ENCODE data around the gene MMD2. TPM values are rescaled to one million over a fixed set of nuclear protein-coding genes. Genes with fewer than 3 reads are reported as not detected.

MMD2 gene
- total RNA-seq, 1 donor from 2014 or later = not detected

DNA sequence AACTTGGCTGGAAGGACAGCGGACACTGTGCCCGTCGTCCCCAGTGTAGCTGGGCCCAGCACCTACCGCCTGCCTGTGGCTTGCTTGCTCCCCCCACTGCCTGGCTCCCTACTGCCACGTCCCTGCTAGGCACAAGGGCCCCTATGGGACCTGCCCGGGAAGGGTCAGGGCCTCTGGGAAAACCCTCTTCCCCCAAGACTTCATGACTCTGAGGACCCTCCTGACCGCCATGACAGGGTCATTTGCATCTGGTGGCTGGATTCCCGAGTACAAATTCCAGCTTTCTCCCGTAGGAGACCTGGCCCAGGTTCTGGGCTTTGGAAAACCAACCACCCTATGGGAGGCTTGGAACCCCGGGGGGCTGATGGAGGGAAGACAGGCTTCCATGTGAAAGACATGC is 1.4 kb upstream of the MMD2 start:
- TF ChIP-seq, protein P1, sequence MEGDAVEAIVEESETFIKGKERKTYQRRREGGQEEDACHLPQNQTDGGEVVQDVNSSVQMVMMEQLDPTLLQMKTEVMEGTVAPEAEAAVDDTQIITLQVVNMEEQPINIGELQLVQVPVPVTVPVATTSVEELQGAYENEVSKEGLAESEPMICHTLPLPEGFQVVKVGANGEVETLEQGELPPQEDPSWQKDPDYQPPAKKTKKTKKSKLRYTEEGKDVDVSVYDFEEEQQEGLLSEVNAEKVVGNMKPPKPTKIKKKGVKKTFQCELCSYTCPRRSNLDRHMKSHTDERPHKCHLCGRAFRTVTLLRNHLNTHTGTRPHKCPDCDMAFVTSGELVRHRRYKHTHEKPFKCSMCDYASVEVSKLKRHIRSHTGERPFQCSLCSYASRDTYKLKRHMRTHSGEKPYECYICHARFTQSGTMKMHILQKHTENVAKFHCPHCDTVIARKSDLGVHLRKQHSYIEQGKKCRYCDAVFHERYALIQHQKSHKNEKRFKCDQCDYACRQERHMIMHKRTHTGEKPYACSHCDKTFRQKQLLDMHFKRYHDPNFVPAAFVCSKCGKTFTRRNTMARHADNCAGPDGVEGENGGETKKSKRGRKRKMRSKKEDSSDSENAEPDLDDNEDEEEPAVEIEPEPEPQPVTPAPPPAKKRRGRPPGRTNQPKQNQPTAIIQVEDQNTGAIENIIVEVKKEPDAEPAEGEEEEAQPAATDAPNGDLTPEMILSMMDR (IDR thresholded peaks at IDR 0.05; ENCODE audit: unreplicated experiment) = no peak
- Mint-ChIP-seq H3K4me3 (ENCODE audit: low read depth) (peak overlapping the region; percentile 37), H3K36me3 (ENCODE audit: insufficient read depth) (no peaks in the 10 kb centered on the region), H3K4me1 (ENCODE audit: low read depth) (peaks cover 5% of the 10 kb centered on the region), H3K27ac (no peak overlapping the region), H3K9me3 (ENCODE audit: low read depth) (no peaks in the 10 kb centered on the region), H3K27me3 (peaks cover 49% of the 10 kb centered on the region)
- no peak for DNase-seq (ENCODE audit: low spot score, unreplicated experiment)

DNA sequence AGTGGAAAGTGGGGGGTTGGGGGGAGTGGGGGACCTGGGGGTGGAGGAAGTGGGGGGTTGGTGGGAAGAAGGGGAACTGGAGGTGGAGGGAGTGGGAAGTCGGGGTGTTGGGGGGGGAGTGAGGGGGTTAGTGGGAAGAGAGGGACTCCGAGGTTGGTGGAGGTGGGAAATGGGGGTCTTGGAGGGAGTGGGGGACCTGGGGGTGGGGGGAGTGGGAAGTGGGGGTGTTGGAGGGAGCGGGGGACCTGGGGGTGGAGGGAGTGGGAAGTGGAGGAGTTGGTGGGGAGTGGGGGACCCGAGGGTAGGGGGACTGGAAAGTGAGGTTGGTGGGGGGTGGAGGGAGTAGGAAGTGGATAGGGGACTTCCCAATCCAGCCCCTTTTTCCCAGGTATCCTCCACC is 906 bp upstream of the MMD2 start:
- DNase-seq (ENCODE audit: low spot score, unreplicated experiment) = no peak
- Mint-ChIP-seq H3K9me3 (ENCODE audit: low read depth) (peaks cover 2% of the 10 kb centered on the region), H3K36me3 (ENCODE audit: insufficient read depth) (no peaks in the 10 kb centered on the region), H3K27me3 (peaks cover 54% of the 10 kb centered on the region), H3K4me1 (ENCODE audit: low read depth) (peaks cover 5% of the 10 kb centered on the region), H3K27ac (no peak overlapping the region), H3K4me3 (ENCODE audit: low read depth) (no peak overlapping the region)
- TF ChIP-seq, protein P1 (IDR thresholded peaks at IDR 0.05; ENCODE audit: unreplicated experiment) = no peak

DNA sequence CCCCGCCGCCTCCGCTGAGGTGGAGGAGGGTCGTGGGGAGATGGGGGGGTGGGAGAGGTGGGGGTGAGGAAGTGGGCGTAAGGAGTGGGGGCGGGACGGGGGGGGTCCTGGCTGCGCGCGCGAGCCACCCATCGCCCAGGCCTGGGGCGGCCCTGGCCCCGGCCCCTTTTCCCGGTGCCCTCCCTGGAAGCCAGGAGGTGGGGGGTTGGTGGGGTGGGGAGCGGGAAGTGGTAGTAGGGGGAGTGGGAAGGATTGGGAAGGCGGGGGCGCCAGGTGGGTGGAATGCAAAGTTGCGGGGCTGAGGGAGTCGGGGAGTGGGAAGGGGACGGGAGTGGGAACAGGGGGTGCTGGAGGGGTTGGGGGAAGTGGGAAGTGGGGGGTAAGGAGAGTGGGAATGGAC is 319 bp upstream of the MMD2 start:
- Mint-ChIP-seq H3K4me3 (ENCODE audit: low read depth) (no peak overlapping the region), H3K27me3 (peaks cover 53% of the 10 kb centered on the region)
- DNase-seq (ENCODE audit: low spot score, unreplicated experiment) = no peak

DNA sequence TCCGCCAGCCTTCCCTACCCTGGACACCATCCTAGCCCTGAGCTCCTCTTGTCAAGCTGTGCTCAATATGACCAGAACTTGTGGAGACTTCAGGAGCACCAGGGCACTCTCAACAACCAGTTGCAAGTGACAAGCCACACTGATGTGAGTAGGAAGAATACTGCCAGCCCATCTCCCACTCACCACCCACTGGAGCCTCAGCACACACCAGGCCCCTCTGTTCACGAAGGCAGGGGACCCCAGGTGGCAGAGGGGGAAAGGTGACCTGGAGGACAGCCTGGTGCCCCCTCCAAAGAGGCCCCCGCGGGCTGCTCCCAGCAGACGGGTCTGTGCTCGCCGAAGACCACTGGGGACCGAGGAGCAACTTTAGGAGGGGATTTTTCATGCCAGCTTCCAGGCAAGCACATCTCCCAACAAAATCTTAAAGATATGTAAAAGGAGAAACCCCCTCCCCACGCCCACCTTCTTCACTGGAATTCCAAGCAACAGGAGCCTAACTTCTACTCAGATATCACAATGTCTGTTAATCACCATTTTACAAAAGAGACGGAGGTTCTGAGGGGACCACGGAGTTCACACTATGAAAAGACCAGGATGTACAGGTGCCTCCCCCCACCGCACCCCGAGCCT is 1.0 kb downstream of the MMD2 start:
- Mint-ChIP-seq H3K4me3 (ENCODE audit: low read depth) (peak overlapping the region; percentile 73), H3K9me3 (ENCODE audit: low read depth) (peaks cover 3% of the 10 kb centered on the region), H3K4me1 (ENCODE audit: low read depth) (peaks cover 5% of the 10 kb centered on the region), H3K27me3 (peaks cover 54% of the 10 kb centered on the region), H3K27ac (no peak overlapping the region), H3K36me3 (ENCODE audit: insufficient read depth) (no peaks in the 10 kb centered on the region)
- no peak for DNase-seq (ENCODE audit: low spot score, unreplicated experiment)
- TF ChIP-seq, protein P1 (IDR thresholded peaks at IDR 0.05; ENCODE audit: unreplicated experiment) = no peak

More for the DNA sequence above, 319 bp upstream of the MMD2 start:
- TF ChIP-seq, protein P1 (IDR thresholded peaks at IDR 0.05; ENCODE audit: unreplicated experiment) = no peak
- peaks cover 5% of the 10 kb centered on the region for H3K4me1 Mint-ChIP-seq (ENCODE audit: low read depth)
- H3K9me3 Mint-ChIP-seq (ENCODE audit: low read depth) = peaks cover 3% of the 10 kb centered on the region
- no peaks in the 10 kb centered on the region for H3K36me3 Mint-ChIP-seq (ENCODE audit: insufficient read depth)
- no peak overlapping the region for H3K27ac Mint-ChIP-seq

DNA sequence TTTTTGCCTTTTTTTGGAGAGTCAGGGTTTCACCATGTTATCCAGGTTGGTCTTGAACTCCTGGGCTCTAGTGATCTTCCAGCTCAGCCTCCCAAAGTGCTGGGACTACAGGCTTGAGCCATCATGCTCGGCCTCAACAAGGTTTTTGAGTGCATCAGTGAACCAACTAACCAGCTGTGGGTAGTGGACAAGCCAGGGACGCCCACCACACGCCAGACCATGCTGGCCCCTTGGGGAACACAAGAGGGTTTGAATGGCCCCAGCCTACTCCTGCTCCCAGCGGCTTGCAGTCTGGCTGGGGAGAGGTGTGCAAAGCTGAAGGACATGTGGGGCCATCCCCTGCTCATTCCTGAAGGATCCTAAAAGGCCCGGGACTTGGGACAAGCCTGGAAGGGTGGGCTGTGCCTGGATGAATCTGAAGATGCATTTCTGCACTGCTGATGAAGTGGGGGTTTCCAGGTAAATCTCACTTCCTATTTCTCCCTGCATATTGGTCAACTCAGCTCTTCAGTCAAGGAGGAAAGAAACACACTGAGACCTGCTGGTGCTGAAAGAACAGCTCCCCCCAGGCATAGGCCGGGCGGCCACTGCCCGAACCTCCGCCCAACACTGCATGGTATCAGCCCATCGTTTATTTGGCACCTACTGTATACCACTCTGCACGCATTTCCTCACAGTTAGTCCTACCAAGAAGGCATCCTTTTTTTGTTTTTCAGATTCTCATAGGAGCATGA is 6.9 kb downstream of the MMD2 start:
- Mint-ChIP-seq H3K27me3 (peaks cover 48% of the 10 kb centered on the region), H3K4me3 (ENCODE audit: low read depth) (no peak overlapping the region), H3K36me3 (ENCODE audit: insufficient read depth) (no peaks in the 10 kb centered on the region), H3K27ac (no peak overlapping the region), H3K4me1 (ENCODE audit: low read depth) (no peaks in the 10 kb centered on the region), H3K9me3 (ENCODE audit: low read depth) (peaks cover 3% of the 10 kb centered on the region)
- TF ChIP-seq, protein P1 (IDR thresholded peaks at IDR 0.05; ENCODE audit: unreplicated experiment) = no peak
- DNase-seq (ENCODE audit: low spot score, unreplicated experiment) = peak; percentile 28
